ENCODE measurements around the gene ATP6V0D1. TPM values are rescaled to one million over a fixed set of nuclear protein-coding genes. Genes with fewer than 3 reads are reported as not detected.

The ATP6V0D1 gene
- total RNA-seq, 1 experiment from 2014 or later, result 43.0 TPM

GRCh38 chr16:67424261-67424615 lies 56.7 kb downstream of the ATP6V0D1 start:
- Histone ChIP-seq H3K23me2 (ENCODE audit: insufficient read length, low read depth, low read length, poor library complexity, severe bottlenecking) (no peaks in the 10 kb centered on the region), H4K8ac (replicated peaks; ENCODE audit: insufficient read length, low read depth, low read length) (no peak overlapping the region), H3K4ac (ENCODE audit: low read depth, low read length) (no peak overlapping the region), H3K27ac (ENCODE audit: insufficient read length, low read depth, low read length) (peak overlapping the region; percentile 89), H2AFZ (ENCODE audit: low read length) (no peak overlapping the region), H3K4me1 (ENCODE audit: insufficient read depth, low read length) (peaks cover 29% of the 10 kb centered on the region), H3K9ac (ENCODE audit: extremely low read depth, insufficient read length, low read length) (no peak overlapping the region), H2BK20ac (ENCODE audit: low read depth, low read length, poor library complexity, severe bottlenecking) (no peak overlapping the region), H3K14ac (ENCODE audit: insufficient read depth, low read length) (peak overlapping the region; percentile 6; the same call in 1 of the 2 replicates), H3K23ac (ENCODE audit: insufficient read length, low read depth, low read length) (no peak overlapping the region), H3K27me3 (ENCODE audit: insufficient read depth, low read length) (no peaks in the 10 kb centered on the region; the same call in 1 of the 2 replicates), H3K4me2 (ENCODE audit: insufficient read depth, insufficient read length, low read length) (peak overlapping the region; percentile 81), H4K5ac (ENCODE audit: insufficient read length, low read depth, low read length) (no peak overlapping the region), H4K20me1 (ENCODE audit: control insufficient read depth, insufficient read depth, insufficient read length) (no peaks in the 10 kb centered on the region), H3K18ac (ENCODE audit: insufficient read length, low read depth, low read length) (peak overlapping the region; percentile 43), H3K79me2 (ENCODE audit: insufficient read depth, low read length) (no peaks in the 10 kb centered on the region), H2BK5ac (ENCODE audit: insufficient read length, low read length) (peak overlapping the region; percentile 32), H3K56ac (ENCODE audit: insufficient read length, low read depth, low read length) (no peak overlapping the region), H2BK120ac (ENCODE audit: low read depth, low read length, poor library complexity, severe bottlenecking) (no peak overlapping the region), H3K9me3 (ENCODE audit: control insufficient read depth, low read depth, low read length) (no peaks in the 10 kb centered on the region), H3T11ph (ENCODE audit: low read length) (peak overlapping the region; percentile 41), H2BK15ac (ENCODE audit: low read depth, low read length) (no peak overlapping the region), H3K79me1 (ENCODE audit: insufficient read depth, low read depth, low read length, poor library complexity, severe bottlenecking) (no peaks in the 10 kb centered on the region), H4K91ac (ENCODE audit: insufficient read length, low read depth, low read length) (no peak overlapping the region), H2BK12ac (ENCODE audit: insufficient read length, low read depth, low read length) (no peak overlapping the region), H2AK5ac (ENCODE audit: insufficient read length, low read length) (no peak overlapping the region)
- DNase-seq, result no peak
- no CpG with 5 or more reads among the region's 5 CpGs for WGBS (ENCODE audit: extremely low coverage, insufficient read length, low lambda C conversion rate)
- TF ChIP-seq, protein P1, sequence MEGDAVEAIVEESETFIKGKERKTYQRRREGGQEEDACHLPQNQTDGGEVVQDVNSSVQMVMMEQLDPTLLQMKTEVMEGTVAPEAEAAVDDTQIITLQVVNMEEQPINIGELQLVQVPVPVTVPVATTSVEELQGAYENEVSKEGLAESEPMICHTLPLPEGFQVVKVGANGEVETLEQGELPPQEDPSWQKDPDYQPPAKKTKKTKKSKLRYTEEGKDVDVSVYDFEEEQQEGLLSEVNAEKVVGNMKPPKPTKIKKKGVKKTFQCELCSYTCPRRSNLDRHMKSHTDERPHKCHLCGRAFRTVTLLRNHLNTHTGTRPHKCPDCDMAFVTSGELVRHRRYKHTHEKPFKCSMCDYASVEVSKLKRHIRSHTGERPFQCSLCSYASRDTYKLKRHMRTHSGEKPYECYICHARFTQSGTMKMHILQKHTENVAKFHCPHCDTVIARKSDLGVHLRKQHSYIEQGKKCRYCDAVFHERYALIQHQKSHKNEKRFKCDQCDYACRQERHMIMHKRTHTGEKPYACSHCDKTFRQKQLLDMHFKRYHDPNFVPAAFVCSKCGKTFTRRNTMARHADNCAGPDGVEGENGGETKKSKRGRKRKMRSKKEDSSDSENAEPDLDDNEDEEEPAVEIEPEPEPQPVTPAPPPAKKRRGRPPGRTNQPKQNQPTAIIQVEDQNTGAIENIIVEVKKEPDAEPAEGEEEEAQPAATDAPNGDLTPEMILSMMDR (conservative IDR thresholded peaks at IDR 0.05), result no peak
- H3K36me3 Mint-ChIP-seq (ENCODE audit: insufficient read depth in 1 of 3, low read depth in 3 of 3), result peaks cover 0 to 4% (median 2%) of the 10 kb centered on the region in 3 experiments; a peak in 2 of 7 replicates
- H3K9me3 Mint-ChIP-seq, result peaks cover 2 to 5% of the 10 kb centered on the region in 2 experiments; a peak in 3 of 5 replicates
- H3K27ac Mint-ChIP-seq, result peak overlapping the region; percentile 84 to 95 (median 88); a peak in 6 of 7 replicates
- H3K4me1 Mint-ChIP-seq, result peaks cover 67 to 72% of the 10 kb centered on the region in 2 experiments
- peaks cover 5% of the 10 kb centered on the region for H3K27me3 Mint-ChIP-seq (ENCODE audit: low read depth)
- peak overlapping the region; percentile 49 to 67; a peak in 4 of 5 replicates for H3K4me3 Mint-ChIP-seq

All from H9 (cell line).